Glomerular visceral epithelial cell (primary cell): ENCODE results near the gene COL12A1.

Experiments used
- DNase-seq: peaks from one replicate; pipeline ENCODE4 v3.0.0-alpha.2; 2016; ENCODE audit errors: extremely low spot score

The COL12A1 gene

GRCh38 chr6:75145211-75145610 lies 60.6 kb downstream of the COL12A1 start:
- DNase-seq = no peak

- peak; percentile 2 for DNase-seq
These were observed 61.5 kb downstream of the COL12A1 start for GRCh38 chr6:75144386-75144785.

DNA sequence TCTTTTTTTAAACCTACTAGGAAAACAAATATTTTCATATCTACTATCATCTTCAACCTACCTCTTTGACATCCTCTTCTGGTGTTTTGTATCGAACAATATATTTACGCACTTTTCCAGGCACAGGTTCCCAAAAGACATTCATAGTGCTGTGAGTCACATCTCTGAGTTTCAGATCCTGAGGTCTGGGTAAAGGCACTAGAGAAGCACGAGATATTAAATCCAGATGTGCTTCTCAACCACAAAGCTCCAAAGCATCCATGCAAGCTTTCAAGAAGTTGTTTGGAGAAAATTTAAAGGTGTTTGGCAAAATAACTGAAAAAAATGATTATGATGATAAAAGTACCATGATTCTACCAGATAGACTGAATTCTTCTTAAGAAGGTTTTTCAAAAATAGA lies 62.7 kb downstream of the COL12A1 start:
- DNase-seq = no peak

GRCh38 chr6:75142721-75143120 lies 63.1 kb downstream of the COL12A1 start:
- DNase-seq = no peak

DNA sequence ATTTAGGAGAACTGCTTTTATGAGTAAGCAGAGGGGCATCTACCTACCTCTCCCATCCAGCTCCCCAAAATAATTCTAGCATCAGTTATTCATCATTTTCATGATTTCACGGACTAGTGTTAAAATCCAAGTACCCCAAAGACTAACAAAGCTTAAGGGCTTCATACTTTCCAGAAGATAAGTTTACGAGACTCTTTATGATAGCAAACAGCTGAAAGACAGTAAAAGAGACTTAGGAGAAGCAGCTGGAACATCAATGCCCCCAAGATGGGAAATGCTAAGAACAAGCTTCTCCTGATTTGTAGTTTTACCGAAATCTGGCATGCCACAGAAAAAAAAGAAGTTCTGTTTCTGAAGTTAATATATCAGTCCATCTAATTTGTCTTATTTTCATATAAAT lies 70.0 kb downstream of the COL12A1 start:
- no peak for DNase-seq

DNA sequence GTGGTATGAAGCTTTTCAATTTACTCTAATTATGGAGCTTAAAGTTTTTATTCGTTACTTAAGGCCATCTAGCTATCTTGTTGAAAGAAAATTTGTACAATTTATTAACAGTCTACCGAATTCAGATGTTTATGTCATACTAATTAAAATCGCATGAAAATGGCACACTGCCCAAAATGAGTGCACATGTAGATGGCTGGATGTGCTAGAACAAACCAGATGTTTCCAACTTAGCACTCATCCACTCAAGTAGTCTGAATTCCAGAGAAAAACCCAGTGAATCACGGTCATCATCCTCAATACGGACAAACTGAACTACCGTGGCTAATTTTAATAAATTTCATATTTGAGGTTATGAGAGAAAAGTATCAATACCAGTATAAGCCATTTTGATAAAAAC lies 70.4 kb downstream of the COL12A1 start:
- no peak for DNase-seq

- DNase-seq = no peak
These were observed 75.1 kb downstream of the COL12A1 start for GRCh38 chr6:75130784-75131183.

- no peak for DNase-seq
These were observed 76.8 kb downstream of the COL12A1 start for GRCh38 chr6:75128878-75129570.

DNA sequence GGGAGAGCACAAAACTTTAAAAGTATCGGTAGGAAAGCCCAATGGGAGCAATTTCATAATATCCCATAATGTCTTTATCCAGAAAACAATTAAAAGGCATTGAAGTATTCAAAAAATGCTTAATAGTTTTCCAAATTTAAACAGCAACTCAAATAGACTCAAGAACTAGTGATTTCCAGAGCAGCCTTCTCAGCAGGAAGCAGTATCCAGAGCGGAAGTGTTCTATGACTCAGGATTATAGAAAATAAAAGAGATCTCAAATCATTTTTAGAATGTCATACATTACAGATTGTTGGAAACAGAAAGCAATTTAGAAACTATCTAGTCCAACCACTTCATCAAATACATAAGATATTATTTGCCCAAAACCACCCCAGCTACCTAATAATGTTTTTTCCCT lies 79.3 kb downstream of the COL12A1 start:
- DNase-seq = no peak

GRCh38 chr6:75124983-75125382 lies 80.9 kb downstream of the COL12A1 start:
- DNase-seq = no peak

GRCh38 chr6:75124085-75124484 lies 81.8 kb downstream of the COL12A1 start:
- DNase-seq = no peak

DNA sequence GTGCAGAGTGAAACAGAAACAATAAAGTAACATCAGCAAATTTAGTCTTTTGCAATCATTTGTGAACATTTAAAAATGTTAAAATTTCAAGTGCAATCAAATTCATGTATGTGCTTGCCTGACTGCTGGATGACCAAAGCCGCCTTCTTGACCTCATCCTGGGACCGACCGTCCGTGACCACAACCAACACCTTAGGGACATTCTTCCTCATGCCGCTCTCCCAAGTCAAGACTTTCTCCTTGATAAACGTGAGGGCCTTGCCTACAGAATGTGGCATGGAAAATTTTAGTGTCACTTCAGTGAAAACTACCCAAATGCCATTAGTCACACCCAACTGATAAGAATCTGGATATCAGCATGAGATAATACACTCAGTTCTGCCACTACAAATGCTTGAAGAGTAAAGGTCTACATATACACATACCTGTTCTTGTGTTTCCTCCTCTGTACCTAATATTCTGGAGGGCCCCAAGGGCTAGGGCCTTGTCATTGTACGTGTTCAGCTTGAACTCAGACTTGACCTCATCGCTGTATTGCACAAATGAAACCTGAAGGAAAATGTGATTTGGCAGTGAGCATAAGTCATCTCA lies 86.8 kb downstream of the COL12A1 start:
- peak; percentile 4 for DNase-seq

GRCh38 chr6:75117701-75118100 lies 88.2 kb downstream of the COL12A1 start:
- no peak for DNase-seq

DNA sequence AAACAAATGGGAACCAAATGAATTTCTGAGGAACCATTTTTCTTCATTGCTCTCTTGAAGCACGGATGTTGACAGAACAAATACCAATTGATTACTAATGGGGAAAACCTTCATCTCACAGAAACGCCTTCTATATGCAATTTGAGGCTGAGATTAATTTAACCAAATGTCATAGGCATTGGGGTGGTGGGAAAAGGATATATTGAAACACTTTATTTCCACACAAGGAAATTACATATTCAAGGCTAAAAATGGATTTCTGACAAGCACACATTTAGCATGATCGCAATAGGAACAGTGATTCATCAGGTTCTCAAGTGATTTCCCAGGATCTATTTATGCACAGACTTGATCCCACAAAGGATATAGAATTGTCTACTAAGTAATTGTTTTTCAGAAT lies 88.9 kb downstream of the COL12A1 start:
- no peak for DNase-seq

DNA sequence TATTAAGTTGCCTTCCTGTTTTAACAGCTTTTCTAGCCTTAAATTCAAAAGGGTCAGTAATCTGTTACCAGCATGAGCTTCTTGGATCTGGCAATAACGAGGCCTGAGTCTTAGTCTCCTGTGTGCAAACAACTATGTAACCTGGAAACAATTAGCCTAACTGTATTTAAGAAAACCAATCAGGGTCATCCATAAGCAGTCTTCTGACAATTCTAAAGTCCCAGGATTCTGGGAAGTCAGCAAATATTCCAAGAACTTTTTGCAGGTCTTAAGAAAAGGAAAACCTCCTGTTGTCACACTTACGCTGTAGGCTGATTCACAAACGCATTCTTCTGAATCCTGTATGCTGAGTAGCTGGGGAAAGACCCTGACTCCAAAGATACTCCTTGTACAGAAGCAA lies 90.4 kb downstream of the COL12A1 start:
- DNase-seq = peak; percentile 10

DNA sequence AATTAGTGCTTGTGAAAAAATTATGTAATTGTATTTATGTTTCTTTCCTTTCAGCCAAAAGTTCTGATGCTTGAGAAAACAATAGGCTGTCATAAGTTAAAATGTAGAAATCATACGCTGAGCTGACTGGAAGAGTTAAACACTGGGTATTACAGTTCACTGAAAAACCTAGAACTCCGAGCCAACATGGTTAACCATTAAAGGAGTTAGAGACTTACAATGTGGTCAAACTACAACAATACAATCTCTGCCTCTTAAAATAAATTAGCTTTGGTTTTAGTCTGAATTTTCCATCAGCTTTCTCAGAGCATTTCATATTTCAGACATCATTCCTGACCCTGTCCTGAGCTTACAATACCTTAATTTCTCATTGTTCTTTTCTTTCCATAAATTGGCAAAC lies 91.0 kb downstream of the COL12A1 start:
- DNase-seq = peak; percentile 31

DNA sequence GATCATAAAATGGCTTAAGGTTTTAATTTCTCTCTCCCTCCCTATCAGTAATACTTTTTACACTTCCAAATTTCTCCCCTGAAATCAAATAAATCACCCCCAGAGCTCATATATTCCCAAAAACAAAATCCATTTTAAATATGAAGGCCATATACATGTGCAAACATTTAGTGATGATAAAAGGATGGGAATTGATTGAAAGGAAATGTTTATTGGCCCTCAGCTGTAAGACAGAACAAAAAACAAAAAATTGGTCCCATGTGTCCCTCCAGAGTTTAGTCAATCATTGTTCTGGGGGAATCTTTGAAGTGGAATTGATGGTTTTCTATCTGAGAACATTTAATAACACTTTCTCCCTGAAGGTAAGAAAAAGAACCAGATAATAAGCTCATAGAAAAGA lies 91.7 kb downstream of the COL12A1 start:
- DNase-seq = no peak

DNA sequence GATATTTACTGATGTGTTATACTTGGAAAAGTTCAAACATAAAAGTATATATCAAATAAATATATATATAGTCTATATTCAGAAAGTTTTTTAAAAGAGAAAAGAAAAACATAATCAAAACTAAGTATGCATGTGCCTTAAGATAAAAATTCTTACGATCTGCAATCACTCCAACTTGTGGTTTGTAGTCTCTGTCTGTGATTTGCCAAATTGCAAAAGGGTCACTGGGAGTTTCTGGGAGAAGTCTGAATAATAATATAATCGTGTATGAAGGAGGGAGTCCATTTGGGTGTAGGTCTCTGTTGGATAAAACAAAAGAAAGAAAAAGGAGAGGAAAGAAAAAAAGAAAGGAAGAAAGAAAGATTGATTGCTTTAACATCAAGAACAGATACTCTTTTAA lies 92.4 kb downstream of the COL12A1 start:
- DNase-seq = no peak

DNA sequence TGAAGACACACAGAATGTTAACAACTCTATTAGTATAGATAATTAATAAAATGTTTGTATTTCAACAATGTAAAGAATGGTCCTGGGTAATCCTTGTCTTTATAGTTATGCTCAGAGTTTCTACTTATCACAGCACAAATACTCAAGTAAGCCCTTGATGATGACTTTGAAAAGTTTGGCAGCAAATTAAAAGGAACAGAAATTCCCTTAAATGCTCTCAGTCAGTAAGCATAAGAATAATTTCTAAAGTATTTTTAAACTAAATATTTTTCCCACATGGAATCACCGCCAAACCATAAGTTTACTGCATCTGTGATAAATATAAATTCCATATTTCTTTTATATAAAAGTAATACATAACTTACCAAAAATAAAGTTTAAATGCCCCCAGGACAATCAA lies 96.1 kb downstream of the COL12A1 start:
- DNase-seq = no peak

GRCh38 chr6:75109022-75109421 lies 96.8 kb downstream of the COL12A1 start:
- DNase-seq = no peak

DNA sequence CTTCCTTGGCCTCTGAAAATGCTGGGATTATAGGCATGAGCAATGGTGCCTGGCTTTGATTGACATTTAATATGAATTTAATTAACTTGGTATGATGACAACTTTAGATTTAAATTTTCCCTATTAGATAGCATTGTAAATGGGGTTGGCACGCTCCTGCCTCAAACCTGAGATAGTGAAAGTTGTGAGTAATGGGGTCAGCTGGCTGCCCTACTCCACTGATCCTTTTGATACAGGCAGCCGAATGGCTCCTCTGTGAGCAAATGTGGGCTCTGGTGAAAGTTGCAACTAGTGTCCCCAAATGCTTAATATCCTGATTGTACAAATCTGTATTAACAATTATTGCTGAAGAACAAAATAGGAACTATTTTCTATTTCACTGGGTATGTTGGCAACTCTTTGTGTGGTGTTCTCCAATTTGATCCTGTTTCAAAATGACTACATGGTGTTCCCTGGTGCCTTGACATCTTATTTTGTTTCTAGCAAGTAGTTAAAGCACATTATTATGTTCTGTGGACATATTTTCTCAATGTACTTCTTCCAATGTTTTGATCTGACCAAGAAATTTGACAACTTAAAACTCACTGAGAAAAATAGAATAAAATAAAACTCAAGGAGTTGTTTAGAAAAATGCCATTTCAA lies 97.4 kb downstream of the COL12A1 start:
- no peak for DNase-seq

DNA sequence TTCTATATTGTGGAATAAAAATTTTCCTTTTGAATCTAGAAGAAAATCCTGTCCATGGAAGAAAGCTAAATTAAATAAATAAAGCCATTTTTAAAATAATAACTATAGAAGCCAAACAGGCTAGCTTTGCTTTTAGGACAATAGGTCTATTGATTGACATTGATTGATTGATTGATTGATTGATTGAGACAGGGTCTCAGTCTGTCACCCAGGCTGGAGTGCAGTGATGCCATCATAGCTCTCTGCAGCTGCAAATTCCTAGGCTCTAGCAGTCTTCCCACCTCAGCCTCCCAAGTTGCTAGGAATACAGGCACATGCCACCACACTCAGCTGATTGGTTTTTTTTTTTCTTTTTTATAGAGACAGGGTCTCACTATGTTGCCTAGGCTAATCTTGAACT lies 97.9 kb downstream of the COL12A1 start:
- no peak for DNase-seq

GRCh38 chr6:75106426-75106825 lies 99.4 kb downstream of the COL12A1 start:
- DNase-seq = no peak
